HepG2 (cell line): ENCODE measurements around the gene ECD. TPM values are rescaled to one million over a fixed set of nuclear protein-coding genes. Genes with fewer than 3 reads are reported as not detected.
A peak's percentile ranks its signal among the peaks of the same experiment; 100 is the strongest.

Experiments used
- ARID3A ChIP-seq: IDR thresholded peaks from 2 replicates; pipeline ENCODE4 v1.6.1; 2012; ENCODE audit warnings: low read depth, low read length, improper control_type of control experiment
- BORCS8-MEF2B ChIP-seq: sonication (generic); formaldehyde crosslinking; IDR thresholded peaks from 2 replicates; pipeline ENCODE4 v1.8.0; 2022; ENCODE audit warnings: mild to moderate bottlenecking, missing genetic modification reagents
- ERF ChIP-seq: IDR thresholded peaks from 2 replicates; pipeline ENCODE4 v1.6.1; 2018; ENCODE audit warnings: missing biosample characterization, missing genetic modification reagents
- ETS1 ChIP-seq: sonication (generic); formaldehyde crosslinking; IDR thresholded peaks from 2 replicates; pipeline ENCODE4 v1.4.0; 2020; ENCODE audit warnings: missing genetic modification reagents
- FOSL1 ChIP-seq: sonication (generic); formaldehyde crosslinking; IDR thresholded peaks from 2 replicates; pipeline ENCODE4 v1.9.0; 2021; ENCODE audit warnings: missing genetic modification reagents, borderline replicate concordance
- MLXIP ChIP-seq: sonication (generic); formaldehyde crosslinking; IDR thresholded peaks from 2 replicates; pipeline ENCODE4 v1.9.0; 2021; ENCODE audit warnings: missing genetic modification reagents, borderline replicate concordance
- NFE2 ChIP-seq: sonication (generic); formaldehyde crosslinking; IDR thresholded peaks from 2 replicates; pipeline ENCODE4 v1.4.0; 2020; ENCODE audit warnings: missing genetic modification reagents
- RCOR2 ChIP-seq: IDR thresholded peaks from 2 replicates; pipeline ENCODE4 v1.6.1; 2016; ENCODE audit warnings: missing biosample characterization, missing genetic modification reagents
- SPEN ChIP-seq: sonication (generic); formaldehyde crosslinking; IDR thresholded peaks from 2 replicates; pipeline ENCODE4 v1.5.1; 2020; ENCODE audit warnings: low read depth, mild to moderate bottlenecking, missing genetic modification reagents
- SRY ChIP-seq: sonication (generic); formaldehyde crosslinking; IDR thresholded peaks from 2 replicates; pipeline ENCODE4 v1.8.0; 2022; ENCODE audit warnings: mild to moderate bottlenecking, missing genetic modification reagents
- STAG1 ChIP-seq: sonication (generic); formaldehyde crosslinking; IDR thresholded peaks from 2 replicates; pipeline ENCODE4 v1.4.0; 2020; ENCODE audit warnings: missing genetic modification reagents
- TBX2 ChIP-seq: sonication (generic); formaldehyde crosslinking; IDR thresholded peaks from 2 replicates; pipeline ENCODE4 v1.5.0; 2020; ENCODE audit warnings: missing genetic modification reagents, mild to moderate bottlenecking, borderline replicate concordance
- TGIF2 ChIP-seq: IDR thresholded peaks from 2 replicates; pipeline ENCODE4 v1.6.1; 2016; ENCODE audit warnings: control low read depth, missing compliant biosample characterization
- U2AF1 ChIP-seq: fragments of 200-400 bp; formaldehyde crosslinking; optimal IDR thresholded peaks from 2 replicates; pipeline ENCODE3; 2017; ENCODE audit warnings: mild to moderate bottlenecking, low read depth, low read length
- ZBTB46 ChIP-seq: sonication (generic); formaldehyde crosslinking; IDR thresholded peaks from 2 replicates; pipeline ENCODE4 v1.4.0; 2020; ENCODE audit warnings: mild to moderate bottlenecking, missing genetic modification reagents, borderline replicate concordance
- ZMYM2 ChIP-seq: sonication (generic); formaldehyde crosslinking; IDR thresholded peaks from 2 replicates; pipeline ENCODE4 v1.8.0; 2022; ENCODE audit warnings: mild to moderate bottlenecking, missing genetic modification reagents
- ZNF414 ChIP-seq: sonication (generic); formaldehyde crosslinking; IDR thresholded peaks from 2 replicates; pipeline ENCODE4 v1.5.0; 2020; ENCODE audit warnings: missing genetic modification reagents
- ZNF597 ChIP-seq: sonication (generic); formaldehyde crosslinking; IDR thresholded peaks from 2 replicates; pipeline ENCODE4 v1.5.0; 2020; ENCODE audit warnings: missing genetic modification reagents
- ZNF644 ChIP-seq: IDR thresholded peaks from 2 replicates; pipeline ENCODE4 v1.6.1; 2016; ENCODE audit warnings: low read depth
- ZNF720 ChIP-seq: sonication (generic); formaldehyde crosslinking; IDR thresholded peaks from 2 replicates; pipeline ENCODE4 v1.4.0; 2020; ENCODE audit warnings: missing genetic modification reagents
- ZNF788 ChIP-seq: sonication (generic); formaldehyde crosslinking; IDR thresholded peaks from 2 replicates; pipeline ENCODE4 v1.5.0; 2020; ENCODE audit warnings: mild to moderate bottlenecking, missing genetic modification reagents, borderline replicate concordance
- polyA plus RNA-seq, 8 experiments: library from polyadenylated mRNA; depleted of rRNA in 3 of 8; stranded (reverse) in 7 of 8; unstranded in 1 of 8; fragments of >200 nt; fragmentation: Illumina TruSeq in 4 of 8; extraction: Trizol in 4 of 8; gene quantifications; 2 replicates each; pipeline versions ENCODE4 v1.2.1 to v1.2.3, GENCODE V29; 2011 to 2016; ENCODE audit warnings: low read depth in 4 of 8, missing spikeins in 1 of 8, mixed read lengths in 1 of 8; ENCODE audit not compliant: insufficient read depth in 1 of 8
- total RNA-seq, 5 experiments: library from RNA; depleted of rRNA; stranded (reverse); fragments of >200 nt; fragmentation: Illumina TruSeq; extraction: Trizol; gene quantifications; 2 replicates each; pipeline ENCODE4 v1.2.3, GENCODE V29; 2016; ENCODE audit warnings: low read depth in 1 of 5

ECD gene
- total and polyA plus RNA-seq, 2 of the 13 experiments (the other 11 are each of a cell fraction or from before 2014, with no cell fraction given) = 21.5 to 27.6 TPM

- no peak for TF ChIP-seq ZNF720 (CRISPR knock-in tag)
- TF ChIP-seq ZNF644 (CRISPR knock-in tag) = no peak
- peak; percentile 80 for TF ChIP-seq TBX2 (CRISPR knock-in tag)
- TF ChIP-seq NFE2 (CRISPR knock-in tag) = no peak
- TF ChIP-seq ZNF788 (CRISPR knock-in tag) = peak; percentile 70; the same call in 1 of the 2 replicates
- TF ChIP-seq FOSL1 (CRISPR knock-in tag) = no peak
- TF ChIP-seq ZBTB46 = no peak
- TF ChIP-seq SPEN (CRISPR knock-in tag) = peak; percentile 98
- TF ChIP-seq SRY = peak; percentile 42
- TF ChIP-seq U2AF1 = no peak
- no peak; the same call in 1 of the 2 replicates for TF ChIP-seq ARID3A
- TF ChIP-seq TGIF2 (CRISPR knock-in tag) = peak; percentile 71; the same call in 1 of the 2 replicates
- TF ChIP-seq ZNF597 (CRISPR knock-in tag) = no peak
- TF ChIP-seq ZNF414 (CRISPR knock-in tag) = 0 out of 2 replicates have a peak, but pooled peaks have one; percentile 41
- no peak for TF ChIP-seq MLXIP (CRISPR knock-in tag)
- no peak for TF ChIP-seq RCOR2 (CRISPR knock-in tag)
- TF ChIP-seq ZMYM2 (CRISPR knock-in tag) = no peak
- 0 out of 2 replicates have a peak, but pooled peaks have one; percentile 36 for TF ChIP-seq ETS1 (CRISPR knock-in tag)
- peak; percentile 6; the same call in 1 of the 2 replicates for TF ChIP-seq STAG1 (CRISPR knock-in tag)
- TF ChIP-seq ERF (CRISPR knock-in tag) = peak; percentile 85
- TF ChIP-seq BORCS8-MEF2B (CRISPR knock-in tag) = peak; percentile 90; the same call in 1 of the 2 replicates
Observed at GRCh38 chr10:73167783-73168464, at the start of gene ECD, which contains the start of gene FAM149B1 (continued).
